DMS 273 (cell line): ENCODE measurements around the gene EFNA5.

Source experiments
- DNase-seq: peaks from one replicate; lab custom pipeline; 2025; ENCODE audit not compliant: unreplicated experiment; lab: John Stamatoyannopoulos, UW

Gene EFNA5

DNA sequence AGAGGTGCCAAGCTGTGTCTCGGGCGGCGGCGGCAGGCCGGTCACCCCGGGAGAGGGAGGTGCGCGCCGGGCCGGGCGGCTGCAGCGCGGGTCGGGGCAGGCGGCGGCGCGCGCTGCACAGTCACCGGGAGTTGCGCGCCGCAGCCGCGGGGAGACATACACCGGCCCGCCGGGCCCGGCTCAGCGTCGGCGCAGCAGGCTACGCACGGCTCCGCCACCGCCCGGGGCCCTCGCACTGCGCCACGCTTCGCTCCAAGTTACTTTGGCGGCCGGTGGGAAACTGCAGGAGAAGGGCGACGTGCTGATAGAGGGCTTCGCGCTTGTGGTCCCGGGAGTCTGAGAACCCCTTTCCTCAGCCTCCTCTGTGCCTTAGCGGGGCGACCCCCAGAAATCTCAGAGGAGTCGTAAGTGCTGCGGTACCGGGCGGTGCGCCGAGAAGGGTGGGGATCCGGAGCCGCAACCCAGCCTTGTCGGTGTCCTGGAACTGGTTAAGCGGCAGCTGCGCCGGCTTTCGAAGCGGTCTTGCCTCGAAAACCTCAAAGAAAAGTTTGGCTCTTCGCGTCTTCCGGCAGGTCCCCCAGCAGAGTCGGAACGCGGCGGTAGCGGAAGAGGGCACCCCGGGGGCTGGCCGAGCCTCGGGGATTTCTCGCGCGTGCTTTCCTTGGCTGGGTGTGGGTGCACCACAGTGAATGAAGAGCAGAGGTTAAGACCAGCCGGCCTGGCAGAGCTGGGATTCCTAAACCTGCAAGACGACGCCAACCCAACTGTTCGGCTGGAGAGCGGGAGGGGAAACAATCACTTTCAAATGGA, at the start of gene EFNA5:
Gene EFNA5, minus strand, starts transcription at position 6 of the 810 bp plus-strand sequence.
- peak; percentile 89 for DNase-seq

DNA sequence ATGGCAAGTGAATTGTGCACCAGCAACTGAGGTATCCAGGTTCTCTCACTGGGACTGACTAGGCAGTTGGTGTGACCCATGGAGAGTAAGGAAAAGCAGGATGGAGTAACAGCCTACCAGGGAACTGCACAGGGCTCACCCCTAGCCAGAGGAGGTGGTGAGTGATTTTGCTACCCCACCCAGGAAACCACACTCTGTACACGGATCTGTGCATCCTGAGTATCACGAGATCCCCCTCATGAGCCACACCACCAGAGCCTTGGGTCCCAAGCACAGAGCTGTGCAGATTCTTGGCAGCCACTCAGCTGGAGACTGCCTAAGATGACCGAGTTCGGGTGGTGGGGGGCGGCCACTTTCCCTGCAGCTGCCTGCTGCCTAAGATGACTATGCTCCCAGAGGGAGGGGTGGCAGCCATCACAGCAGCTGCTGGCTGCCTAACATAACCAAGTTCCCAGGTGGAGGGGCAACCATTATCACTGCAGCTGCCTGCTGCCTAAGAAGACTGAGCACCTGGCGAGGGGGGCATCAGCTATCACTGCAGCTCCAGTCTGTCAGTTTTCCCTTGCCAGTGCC, 48.4 kb upstream of the EFNA5 start:
- no peak for DNase-seq

DNA sequence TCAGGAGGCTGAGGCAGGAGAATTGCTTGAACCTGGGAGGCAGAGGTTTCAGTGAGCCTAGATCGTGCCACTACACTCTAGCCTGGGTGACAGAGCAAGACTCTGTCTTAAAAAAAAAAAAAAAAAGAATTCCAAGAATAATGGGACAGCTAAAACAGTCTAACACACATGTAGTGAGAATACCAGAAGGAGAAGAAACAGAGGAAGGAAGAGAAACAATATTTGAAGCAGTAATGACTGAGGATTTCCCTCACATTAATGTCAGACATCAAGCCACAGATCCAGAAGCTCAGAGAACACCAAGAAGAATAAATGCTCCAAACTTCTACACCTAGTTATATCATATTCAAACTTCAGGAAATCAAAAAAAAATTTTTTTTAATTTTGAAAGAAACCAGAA, 47.1 kb upstream of the EFNA5 start:
- DNase-seq = no peak

DNA sequence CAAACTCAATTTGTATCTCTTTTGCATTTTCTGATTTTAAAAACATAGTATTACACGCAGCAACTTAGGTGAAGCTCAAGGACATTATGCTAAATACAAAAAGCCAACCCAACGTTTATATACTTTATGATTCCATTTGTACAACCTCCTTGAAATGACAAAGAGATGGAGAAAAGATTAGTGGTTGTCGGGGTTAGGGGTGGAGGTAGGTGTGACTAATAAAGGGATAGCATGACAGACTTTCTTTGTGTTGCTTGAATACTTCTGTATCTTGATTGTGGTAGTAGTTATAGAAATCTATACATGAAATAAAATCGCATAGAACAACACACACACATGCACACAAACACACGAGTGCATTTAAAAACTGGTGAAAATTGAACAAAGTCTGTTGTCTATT, 42.5 kb upstream of the EFNA5 start:
- DNase-seq = no peak

DNA sequence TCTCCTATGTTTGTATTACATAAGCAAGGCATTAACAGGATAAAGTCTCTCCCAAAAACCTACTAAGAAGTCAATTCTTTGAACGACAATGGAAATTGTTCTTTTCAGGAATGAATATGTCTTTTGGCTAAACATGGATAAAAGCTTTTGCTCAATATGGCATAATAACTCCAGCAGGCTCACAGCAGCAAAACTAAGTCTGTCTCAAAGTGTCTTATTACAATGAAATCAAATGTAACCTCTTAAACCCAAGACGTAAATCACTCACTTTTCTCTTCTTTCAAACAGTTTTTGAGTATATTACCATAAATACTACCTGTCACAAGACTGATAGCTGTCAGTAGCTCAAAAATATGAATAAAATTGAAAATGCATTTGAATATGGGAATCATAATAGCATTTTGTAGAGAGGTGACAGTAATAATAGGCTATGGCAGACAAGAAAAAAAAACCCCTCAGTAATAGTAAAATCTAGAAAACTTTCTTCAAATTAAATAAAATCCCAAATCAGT, 41.7 kb upstream of the EFNA5 start:
- DNase-seq = no peak

DNA sequence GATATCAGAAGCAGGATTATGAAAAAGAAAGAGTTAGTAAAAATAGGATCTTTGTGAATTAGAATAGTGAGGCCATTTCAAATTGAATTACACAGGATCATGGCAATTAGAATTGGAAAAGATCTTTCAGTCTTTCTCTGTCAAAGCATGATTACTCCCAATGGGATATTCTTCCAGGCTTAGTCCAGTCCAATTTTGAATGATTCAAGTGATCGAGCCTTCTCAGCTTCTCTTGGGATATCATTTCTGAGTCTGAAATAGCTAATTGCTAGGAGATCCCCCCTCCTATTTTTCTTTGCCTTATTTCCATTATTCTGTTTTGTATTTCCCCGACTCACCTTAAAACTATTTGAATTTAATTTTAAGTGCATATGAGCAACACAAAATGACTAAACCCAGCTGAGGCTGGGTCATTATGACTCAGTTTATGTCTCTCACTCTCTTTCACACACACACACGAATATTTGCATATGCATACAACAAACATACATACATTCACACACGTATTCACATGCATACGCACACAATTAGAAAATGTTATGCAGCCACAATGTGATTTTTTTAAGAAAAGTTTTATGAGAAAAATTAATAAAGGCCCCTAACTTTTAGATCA, 34.8 kb upstream of the EFNA5 start:
- no peak for DNase-seq

DNA sequence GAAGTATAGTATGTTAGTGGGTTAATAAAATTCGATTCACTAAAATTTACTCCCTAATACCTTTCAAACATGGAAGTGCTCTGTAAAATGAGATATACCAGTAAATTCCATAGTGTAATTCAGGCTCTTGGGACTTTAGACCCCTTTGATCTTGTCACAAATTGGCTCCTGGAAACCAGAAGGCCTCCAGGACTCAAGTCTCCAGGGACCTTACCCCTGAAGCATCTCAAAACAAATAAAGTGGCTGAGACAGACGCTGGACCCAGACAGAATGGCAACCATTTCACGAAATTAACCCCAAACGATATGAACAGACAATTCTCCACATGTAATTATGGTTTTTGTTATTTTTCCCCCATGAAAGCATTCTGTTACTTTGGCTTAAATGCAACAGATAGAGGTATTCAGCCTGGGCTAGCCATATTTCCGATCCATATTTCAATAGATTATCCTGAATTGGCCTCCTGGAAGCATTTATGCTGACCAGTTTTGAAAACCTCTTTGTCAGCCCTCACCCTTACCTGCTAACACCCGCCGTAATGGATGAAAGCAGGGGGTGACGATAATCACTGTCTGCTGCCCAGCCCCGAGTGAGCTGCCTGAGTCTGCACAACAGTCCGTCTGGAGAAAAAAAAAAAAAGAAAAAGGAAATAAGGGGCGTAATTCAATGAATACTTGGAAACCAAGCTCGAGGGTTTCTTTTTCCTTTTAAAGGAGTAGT, 34.1 kb upstream of the EFNA5 start:
- peak; percentile 26 for DNase-seq

DNA sequence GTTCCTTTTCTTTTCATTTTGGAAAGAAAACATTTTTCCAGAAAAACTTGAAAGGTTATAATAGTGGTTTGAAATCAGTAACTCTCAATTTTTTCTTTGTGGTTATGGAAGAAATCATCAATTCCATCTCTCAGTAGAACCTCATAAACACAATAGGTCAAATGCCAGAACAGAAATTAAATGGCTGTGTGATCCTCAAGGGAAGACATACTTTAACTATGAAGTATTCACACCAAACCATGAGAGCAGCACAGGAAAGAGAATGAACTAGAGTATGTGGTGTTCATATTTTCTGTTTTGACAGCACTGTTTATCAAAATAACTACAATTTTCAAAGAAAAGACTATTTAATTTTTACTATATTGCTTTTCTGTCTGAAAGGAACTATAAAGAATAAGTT, 29.7 kb upstream of the EFNA5 start:
- no peak for DNase-seq

DNA sequence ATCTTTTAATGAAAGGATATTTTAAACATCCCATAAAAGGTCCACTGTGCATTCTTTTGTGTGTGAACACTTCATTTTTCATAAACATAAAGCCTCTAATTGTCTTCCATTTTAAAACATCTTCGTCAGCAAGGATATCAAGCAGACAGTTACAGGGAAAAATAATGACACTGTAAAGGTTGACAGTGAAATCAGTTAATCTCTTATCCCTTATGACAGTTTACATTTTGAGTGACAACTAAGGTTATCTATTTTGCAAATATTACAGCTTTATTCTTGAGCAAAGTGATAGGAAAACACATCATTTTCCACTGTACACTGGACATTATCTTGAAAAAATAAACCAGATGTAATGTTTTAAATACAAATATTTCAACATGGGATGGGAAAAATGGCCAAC, 28.7 kb upstream of the EFNA5 start:
- DNase-seq = no peak

DNA sequence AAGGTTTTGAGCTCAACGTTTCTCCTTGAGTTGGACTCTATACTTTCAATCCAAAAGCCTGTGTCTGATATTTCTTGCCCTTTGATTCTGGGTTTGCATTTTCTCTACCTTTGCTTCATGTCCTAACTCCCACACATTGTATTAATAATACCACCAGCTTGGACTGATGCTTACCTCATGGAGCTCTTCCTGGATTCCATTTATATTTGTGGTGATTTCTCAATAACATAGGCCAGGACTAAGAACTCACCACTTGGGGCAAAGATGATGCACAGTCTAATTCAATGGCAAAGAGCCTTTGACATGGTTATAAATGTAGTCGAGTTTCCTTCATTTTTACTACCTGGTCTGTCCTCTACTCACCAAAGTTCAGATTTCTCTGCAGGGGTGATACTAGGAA, 27.5 kb upstream of the EFNA5 start:
- DNase-seq = no peak

DNA sequence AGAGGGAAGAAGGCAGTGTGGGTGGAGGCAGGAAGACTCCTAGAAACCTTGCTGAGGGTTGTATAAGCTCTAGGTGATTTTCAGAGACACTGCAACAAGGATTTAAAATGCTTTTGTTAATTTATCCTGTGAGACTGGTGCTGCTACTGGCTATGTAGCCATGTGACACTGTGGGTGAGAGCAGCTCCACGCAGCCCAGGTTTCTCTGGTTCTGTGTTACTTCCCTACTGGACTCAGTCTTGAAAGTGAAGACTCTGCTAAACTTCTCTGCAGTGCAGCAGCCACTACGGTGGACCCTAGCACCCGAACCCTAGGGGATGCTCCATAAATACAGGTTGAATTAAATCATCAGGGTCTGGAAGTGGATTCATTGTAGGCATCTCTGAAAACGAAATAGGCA, 25.8 kb upstream of the EFNA5 start:
- DNase-seq = no peak

DNA sequence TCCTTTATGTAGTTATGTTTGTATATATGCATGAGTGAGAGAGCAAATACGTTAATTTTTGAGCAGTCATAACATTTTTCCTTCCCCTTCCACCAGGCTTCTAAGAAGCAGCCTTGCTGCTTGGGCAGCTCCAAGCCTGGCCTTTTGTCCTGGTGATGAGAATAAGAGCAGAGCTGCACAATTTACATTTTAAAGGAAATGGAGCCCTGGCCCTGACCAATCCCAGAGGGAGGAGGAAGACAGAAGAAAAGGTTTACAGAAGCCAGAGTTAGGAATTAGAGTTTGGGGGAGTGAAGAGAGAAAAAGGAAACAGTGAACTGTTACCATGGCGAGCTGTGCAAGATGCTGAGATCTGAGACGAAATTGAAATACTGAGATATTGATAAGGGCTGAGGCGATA, 25.3 kb upstream of the EFNA5 start:
- DNase-seq = no peak

DNA sequence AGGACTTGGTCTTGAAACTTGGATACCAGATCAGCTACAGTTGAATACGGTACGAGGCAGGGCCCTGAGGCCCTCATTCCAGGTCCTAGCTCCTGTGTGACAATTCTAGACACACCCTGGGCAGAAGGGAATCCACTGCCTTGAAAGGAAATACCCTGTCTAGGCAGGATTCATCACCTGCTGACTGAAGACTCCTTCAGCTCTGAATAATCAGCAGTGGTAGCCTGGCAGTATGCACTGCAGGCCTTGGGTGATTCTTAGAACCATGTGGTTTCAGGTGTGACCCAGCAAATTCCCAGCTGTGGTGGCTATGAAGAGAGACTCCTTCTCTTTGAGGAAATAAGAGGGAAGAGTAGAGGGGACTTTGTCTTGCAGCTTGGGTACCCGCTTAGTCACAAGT, 17.2 kb upstream of the EFNA5 start:
- no peak for DNase-seq

DNA sequence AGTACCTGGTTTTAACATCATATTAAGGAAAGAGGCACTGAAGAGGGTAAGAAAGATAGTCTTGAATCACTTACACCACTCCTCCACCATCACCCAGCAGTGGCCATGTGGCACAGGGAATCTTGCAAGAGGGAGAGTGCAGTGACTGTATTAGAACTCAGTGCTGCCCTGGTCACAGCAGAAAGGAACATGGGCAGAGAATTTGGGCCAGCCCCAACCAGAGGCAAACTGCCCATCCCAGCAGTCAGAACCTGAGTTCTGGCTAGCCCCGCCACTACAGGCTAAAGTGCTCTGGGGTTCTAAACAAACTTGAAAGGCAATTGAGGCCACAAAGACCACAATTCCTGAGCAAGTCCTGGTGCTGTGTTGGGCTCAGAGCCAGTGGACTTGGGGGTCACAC, 16.7 kb upstream of the EFNA5 start:
- DNase-seq = no peak

DNA sequence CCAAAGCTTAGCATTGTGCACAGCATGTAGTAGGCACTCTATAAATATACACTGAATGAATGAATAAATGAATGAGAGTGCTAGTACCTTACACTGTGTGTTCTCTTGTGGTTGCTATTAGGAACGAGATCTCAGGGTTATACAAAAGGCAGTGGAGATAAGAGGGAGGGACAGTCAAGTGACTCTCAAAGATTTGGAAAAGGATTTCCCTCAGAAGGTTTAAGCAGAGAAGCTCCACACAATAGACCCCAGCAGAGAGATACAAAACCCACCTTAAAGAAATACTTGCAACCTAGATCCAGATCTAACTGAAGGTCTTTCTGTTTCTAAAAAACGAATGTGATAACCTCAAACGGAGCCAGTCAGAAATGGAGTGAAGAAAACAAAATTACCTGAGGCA, 11.8 kb upstream of the EFNA5 start:
- DNase-seq = no peak

DNA sequence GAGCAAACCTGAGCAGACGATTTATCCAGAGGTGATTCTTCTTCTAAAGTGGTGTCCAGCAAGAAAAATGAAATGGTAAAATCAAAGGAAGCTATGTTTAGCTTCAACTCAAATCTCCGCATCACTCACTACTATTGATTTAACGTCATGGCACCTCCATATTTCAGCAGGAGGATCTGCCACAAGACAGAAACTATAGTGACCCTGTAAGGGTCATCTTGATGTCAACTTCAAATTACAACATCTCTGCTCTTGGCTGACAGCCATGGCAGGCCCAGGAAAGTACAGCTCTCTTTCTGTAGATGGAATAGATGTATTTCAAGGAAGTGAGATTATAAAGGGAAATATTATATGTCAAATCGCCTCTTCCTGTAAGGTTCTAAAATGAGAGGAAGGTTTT, 10.1 kb upstream of the EFNA5 start:
- no peak for DNase-seq

DNA sequence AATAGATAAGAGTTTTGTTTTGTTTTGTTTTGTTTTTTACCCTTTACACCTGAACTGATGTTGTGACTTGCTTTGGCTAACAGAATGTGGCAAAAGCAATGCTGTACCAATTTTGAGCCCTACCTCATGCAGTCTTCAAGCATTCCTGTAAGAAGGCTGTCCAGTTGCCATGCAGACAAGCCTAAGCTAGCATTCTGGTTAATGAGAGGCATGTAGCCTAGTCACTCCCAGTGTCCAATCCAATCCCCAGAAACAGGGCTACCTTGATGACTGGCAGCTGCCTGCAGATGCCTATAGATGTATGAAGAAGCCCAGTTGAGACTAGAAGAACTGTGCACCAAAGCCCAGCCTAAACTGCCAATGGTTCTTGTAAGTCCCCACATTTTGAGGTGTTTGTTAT, 9.4 kb upstream of the EFNA5 start:
- DNase-seq = peak; percentile 22

DNA sequence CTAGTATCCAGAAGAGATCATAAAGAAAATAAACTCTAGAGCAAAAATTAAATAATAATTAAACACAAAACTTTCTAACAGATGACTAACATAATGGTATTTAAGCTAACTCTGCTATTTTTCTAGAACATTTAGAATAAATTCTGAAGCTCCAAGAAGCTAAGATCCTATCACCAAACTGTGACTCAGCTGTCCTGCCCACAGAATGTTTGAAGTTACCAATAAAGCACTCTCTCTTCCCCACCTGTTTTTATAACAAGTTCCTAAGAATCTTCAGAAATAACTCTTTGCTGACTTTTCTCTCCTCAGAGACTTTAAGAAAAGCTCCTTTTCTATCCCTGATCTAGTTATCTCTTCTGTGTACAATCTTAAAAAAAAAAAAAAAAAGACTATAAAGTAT, 6.0 kb upstream of the EFNA5 start:
- no peak for DNase-seq

DNA sequence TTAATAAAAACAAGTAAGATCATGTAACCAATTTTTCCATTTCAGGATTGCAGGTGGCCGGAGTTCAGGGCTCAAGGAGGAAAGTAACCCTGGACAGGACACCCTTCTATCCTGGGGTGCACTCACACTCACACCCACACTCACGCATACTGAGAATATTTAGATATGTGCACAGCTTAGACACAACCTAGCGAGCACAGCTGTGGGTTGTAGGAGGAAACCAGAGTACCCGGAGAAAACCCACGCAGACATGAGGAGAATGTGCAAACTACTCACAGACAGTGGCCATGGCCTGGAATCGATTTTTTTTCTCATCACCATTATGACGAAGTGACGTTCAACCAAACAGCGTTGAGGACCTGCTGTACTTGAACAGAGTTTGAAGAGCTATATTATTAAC, 4.5 kb upstream of the EFNA5 start:
- no peak for DNase-seq

DNA sequence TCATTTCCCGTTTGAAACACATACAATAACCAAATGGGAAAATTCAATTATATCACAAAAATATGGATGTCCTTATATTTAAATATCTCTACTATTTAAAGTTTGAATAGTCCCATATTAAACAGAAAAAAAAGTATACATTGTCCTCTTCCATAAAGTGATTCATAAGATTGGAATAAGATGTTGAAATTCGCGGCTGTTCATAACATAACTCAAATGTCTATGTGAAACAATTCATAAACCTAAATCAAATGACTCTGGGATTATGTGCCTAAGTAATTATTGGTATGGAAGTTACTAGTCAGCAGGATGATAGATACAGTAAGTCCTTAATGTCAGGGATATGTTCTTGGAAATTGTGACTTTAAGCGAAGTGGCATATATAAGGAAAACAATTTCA, 3.9 kb upstream of the EFNA5 start:
- no peak for DNase-seq

DNA sequence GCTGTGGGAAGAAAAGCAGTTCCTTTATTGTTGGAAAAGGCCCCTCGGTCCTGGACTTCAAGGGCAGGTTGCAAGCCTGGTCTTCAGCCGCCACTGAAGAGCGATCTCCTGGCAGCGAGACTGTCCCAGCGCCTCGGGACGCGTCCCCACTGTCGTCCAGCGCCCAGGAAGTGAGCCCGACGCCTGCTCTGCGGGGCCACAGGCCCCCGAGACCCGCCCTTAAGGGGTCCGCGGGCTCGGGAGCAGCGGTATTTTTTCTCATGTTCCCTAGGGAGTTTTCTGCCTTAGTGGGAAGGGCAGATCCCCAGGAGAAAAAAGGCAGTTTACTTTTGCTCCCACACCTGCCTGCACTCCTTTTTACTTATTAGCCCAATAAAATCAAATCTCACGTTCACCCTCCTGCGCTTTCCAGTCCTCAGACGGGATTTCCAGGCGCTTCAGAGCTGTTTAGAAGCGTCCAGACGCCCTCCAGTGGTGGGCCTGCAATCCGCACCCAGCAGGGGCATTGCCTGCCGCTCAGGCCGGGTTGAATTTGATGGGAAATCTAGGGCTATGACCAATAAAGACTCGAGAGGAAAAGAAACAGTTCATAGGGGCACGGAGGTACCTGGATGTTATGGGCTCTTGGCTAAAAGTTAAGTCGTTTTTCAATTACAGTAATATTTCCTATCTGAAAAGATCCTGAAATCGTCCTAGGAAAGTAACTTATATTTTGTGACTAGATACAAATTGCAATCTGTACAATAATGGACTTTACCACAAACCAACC, 2.8 kb upstream of the EFNA5 start:
- peak; percentile 97 for DNase-seq
